HG03565 (cell line): Measurements from ENCODE around the gene DNAJB2.
"Not testable (repeated sequence)": the region's sequence is repeated elsewhere in the genome, so short reads cannot be mapped to it uniquely, and the experiment has no call there.

Experiments
- ATAC-seq: cut with Tn5 transposase; IDR thresholded peaks from one replicate; pipeline ENCODE4 v1.9.1; 2021; ENCODE audit warnings: mild to moderate bottlenecking, moderate library complexity; ENCODE audit not compliant: unreplicated experiment

The DNAJB2 gene

GRCh38 chr2:219298759-219299371 is 19.7 kb downstream of the DNAJB2 start:
- ATAC-seq: peak; percentile 29

GRCh38 chr2:219299372-219299760 is 20.2 kb downstream of the DNAJB2 start:
- ATAC-seq: no peak

- no peak for ATAC-seq
These were observed 20.9 kb downstream of the DNAJB2 start for GRCh38 chr2:219300022-219300421.

- ATAC-seq: no peak
These were observed 23.3 kb downstream of the DNAJB2 start for GRCh38 chr2:219302412-219302968.

- ATAC-seq: no peak
These were observed 25.1 kb downstream of the DNAJB2 start for GRCh38 chr2:219304223-219304622.

- ATAC-seq: no peak
These were observed 26.9 kb downstream of the DNAJB2 start for GRCh38 chr2:219306047-219306446.

- no peak for ATAC-seq
These were observed 29.3 kb downstream of the DNAJB2 start for GRCh38 chr2:219308142-219309101.

- ATAC-seq: no peak
These were observed 30.1 kb downstream of the DNAJB2 start, which contains the start of gene PTPRN for GRCh38 chr2:219309278-219309677. Gene PTPRN, minus strand, starts transcription at chr2:219309401. Its CDS starts 69 bp downstream, at chr2:219309332.

GRCh38 chr2:219312683-219313263 is 33.6 kb downstream of the DNAJB2 start:
- not testable (repeated sequence) for ATAC-seq

- no peak for ATAC-seq
These were observed 35.8 kb downstream of the DNAJB2 start for GRCh38 chr2:219314804-219315468.

- ATAC-seq: no peak
These were observed 44.3 kb downstream of the DNAJB2 start for GRCh38 chr2:219323434-219323833.

GRCh38 chr2:219325136-219325535 is 46.0 kb downstream of the DNAJB2 start:
- no peak for ATAC-seq

- no peak for ATAC-seq
These were observed 46.6 kb downstream of the DNAJB2 start for GRCh38 chr2:219325657-219326315.

- no peak for ATAC-seq
These were observed 48.6 kb downstream of the DNAJB2 start for GRCh38 chr2:219327719-219328118.

- ATAC-seq: no peak
These were observed 52.5 kb downstream of the DNAJB2 start for GRCh38 chr2:219331560-219332213.

GRCh38 chr2:219332542-219332941 is 53.4 kb downstream of the DNAJB2 start, which contains the start of gene RESP18:
Gene RESP18, minus strand, starts transcription at chr2:219332744.
- ATAC-seq: no peak

GRCh38 chr2:219334076-219334475 is 54.9 kb downstream of the DNAJB2 start:
- ATAC-seq: no peak

- no peak for ATAC-seq
These were observed 56.2 kb downstream of the DNAJB2 start for GRCh38 chr2:219335373-219335786.
